ENCODE data around the gene KDM1A.
A peak's percentile ranks its signal among the peaks of the same experiment; 100 is the strongest.
"Not testable (repeated sequence)": the region's sequence is repeated elsewhere in the genome, so short reads cannot be mapped to it uniquely, and the experiment has no call there.

KDM1A gene

DNA sequence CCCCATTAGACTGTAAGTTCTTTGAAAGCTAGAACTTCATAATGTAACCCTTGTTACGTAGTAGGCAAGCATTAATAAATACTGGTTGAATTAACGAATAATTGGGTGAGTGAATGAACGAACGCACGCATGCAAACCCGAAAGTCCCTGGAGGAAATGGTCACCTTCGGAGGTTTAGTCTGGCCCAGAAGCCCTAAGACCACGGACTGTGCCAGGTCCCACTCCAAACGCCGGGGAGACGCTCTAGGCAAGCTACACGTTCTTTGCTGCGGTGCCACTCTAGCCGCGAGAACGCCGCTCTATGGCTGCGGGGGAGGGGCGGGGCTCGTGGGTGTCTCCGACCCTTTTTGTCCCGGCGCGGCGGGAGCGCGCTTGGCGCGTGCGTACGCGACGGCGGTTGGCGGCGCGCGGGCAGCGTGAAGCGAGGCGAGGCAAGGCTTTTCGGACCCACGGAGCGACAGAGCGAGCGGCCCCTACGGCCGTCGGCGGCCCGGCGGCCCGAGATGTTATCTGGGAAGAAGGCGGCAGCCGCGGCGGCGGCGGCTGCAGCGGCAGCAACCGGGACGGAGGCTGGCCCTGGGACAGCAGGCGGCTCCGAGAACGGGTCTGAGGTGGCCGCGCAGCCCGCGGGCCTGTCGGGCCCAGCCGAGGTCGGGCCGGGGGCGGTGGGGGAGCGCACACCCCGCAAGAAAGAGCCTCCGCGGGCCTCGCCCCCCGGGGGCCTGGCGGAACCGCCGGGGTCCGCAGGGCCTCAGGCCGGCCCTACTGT is at the start of gene KDM1A:
KDM1A (plus strand) TSS at position 375 of the 769 bp plus-strand sequence; CDS start at position 504, 129 bp downstream.
- peak; percentile 96 for DNase-seq

DNA sequence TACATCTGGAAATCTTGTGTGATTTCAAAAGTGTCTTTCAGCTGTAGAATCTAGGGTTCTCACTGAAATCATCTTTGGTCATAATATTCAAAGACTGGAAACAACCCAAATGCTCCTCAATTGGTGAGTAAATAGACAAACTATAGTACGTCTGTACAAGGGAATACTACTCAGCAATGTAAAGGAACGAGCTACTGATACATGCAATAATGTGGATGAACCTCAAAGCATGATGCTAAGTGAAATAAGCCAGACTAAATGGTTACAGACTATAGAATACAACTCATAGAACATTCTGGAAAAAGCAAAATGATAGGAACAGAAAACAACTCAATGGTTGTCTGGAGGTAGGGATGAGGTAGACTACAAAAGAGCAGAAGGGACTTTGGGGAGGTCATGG is 49.2 kb upstream of the KDM1A start:
- DNase-seq: no peak

DNA sequence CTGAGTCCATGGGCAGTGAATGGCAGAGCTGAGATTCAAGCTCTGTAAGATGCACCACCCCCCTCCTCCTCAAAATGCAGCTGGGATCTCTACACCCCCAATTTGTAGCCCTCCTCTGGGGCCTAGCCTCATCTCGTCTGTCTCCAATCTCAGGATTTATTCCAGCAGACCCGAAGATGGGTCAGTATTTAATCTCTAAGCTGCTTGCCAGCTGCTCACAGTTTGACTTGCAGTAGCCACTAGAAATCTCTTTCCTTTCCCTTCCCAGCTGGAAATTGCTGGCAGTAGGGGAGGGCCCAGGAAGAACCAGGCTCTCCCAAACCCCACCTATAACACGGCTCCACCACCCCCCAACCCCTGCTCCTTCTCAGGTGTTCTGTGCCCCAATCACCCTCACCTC is 48.1 kb upstream of the KDM1A start:
- DNase-seq: no peak

DNA sequence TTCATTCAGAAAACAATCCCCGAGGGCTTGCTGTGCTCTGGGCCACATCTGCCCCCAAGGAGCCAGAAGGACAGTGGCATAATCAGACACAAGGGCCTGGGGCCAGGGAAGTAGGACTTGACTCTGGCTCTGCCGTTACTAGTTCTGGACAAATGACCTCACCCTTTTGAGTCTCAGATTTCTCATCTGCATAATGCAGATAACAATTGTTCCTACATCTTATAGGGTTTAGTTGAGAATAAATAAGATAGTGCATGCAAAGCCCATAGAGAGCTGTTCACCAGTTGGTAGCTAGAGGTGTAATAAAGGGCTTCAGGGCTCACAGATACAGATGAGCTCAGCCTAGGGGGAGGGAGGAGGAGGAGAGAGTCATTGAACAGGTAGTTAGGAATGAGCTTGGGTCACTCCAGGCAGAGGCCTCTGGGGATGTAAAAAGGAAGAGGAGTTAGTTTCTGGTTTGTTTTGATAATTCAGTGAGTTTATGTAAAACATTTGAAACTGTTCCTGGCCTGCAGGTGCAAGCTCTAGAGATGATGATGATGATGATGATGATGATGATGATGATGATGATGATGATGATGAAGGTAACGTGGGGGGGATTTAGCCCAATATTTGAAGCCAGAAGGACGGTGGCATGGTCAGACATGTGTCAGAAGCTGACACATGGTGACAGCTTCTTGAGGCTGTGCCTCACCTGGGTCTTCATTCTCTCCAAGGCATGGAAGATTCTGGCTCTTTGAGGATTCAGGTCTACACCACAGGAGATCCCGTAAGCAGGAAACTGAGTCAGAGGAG is 47.5 kb upstream of the KDM1A start:
- no peak for DNase-seq

DNA sequence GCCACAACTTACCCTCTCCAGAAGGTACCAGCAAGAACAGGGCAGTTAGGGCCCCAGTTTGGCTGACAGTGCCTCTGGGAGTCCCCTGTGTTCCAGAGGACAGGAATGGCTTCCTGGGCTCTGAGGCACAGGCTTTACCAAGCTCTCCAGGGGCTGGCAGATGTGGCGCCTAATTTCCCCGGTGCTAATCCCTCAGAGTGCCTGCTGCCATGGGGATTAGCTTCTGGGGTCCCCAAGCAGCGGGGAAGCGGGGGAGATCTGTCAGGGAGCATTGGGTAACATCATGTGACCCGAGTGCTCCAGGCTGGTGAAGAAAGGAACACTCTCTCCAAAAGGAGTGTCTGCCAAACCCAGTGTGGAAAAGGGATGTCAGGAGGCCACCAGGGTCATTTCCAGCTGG is 46.5 kb upstream of the KDM1A start, which contains the start of gene LACTBL1:
LACTBL1 (minus strand) TSS at position 107 of the 400 bp plus-strand sequence. CDS start 550 bp downstream, outside the sequence.
- no peak for DNase-seq

DNA sequence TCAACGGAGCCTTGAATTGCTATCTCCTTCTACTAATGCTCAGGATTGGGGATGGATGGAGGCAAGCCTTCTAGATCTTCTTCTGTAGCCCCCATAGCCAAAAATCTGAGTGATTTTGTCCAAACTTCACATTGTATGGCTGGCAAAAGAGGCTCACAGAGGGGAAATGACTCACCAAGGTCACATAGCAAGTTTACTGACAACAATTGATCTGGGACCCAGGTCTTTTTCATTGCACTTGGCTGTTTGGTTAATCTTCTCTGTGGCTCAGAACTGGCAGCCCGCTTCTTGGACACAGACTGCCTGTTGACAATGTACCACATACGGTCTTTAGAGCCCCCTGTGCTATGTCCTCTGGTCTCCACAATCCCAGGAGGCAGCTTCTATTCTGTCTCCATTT is 43.6 kb upstream of the KDM1A start:
- DNase-seq: no peak

DNA sequence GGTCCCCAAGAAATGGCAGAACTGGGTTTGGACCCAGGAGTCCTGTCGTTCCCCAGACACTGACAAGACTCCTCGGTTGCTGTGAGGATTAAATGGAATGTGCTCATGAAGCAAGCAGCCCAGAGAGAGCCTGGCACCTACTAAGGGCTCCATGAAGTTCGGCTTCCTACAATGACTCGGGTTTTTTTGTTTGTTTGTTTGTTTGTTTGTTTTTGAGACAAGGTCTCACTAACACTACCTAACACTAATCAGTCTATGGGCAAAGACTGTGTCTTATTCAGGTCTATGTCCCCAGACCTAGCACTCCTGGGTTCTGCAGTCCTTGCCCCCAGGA is 43.2 kb upstream of the KDM1A start:
- no peak for DNase-seq

DNA sequence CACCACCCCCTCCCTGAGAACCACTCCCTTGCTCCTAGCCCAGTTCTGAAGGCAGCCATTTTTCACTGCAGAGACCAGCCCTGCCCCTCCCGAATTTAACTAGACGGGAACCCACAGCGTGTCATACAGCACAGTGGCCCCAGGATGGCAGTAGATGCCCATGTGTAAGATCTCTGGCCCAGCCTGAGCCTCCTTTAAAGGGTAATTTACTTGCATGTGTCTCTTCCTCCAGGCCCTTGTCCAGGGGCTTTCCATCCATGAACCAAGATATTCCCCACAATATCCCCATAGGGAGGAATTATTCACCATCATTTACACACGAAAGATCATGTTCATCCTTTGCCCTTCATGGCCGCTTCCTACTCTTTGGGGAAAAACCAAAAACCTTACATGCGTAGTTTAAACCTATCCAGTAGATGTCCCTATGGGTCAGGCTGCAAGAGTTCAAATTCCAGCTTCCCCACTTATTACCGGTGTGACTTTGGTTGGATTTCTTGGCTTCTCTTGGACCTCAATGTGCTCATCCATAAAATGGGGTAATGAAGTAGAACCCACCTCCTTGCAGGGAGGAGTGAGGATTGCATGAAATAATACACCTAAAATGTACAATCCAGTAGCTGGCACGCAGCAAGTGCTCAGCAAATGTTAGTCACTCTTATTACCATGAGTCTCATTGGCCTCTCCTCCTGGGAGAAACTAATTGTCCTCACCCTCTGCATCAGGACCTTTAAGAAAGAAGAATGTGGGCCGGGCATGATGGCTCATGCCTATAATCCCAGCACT is 42.6 kb upstream of the KDM1A start:
- peak; percentile 49 for DNase-seq

DNA sequence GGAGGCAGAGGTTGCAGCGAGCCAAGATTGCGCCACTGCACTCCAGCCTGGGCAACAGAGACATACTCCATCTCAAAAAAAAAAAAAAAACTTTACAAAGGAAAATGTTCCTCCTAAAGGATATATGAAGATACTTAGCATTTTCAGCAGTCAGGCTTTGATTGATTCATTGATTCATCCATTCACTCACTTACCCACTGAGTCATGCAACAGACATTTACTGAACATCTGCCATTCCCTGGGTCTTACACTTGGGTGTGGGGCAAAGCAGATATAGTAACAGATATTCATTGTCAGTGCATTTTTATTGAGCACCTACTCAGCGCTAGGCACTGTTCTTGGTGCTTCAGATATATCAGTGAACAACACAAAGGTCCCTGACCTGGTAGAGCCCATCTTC is 41.0 kb upstream of the KDM1A start:
- no peak for DNase-seq

DNA sequence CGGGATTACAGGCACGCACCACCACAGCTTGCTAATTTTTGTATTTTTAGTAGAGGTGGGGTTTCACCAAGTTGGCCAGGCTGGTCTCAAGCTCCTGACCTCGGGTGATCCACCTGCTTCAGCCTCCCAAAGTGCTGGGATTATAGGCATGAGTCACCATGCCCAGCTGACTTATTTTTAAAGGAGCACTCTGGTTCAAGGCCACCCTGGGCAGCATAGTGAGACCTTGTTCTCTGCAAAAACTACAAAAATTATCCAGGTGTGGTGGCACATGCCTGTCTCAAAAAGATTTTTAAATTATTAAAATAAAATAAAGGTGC is 38.8 kb upstream of the KDM1A start:
- DNase-seq: not testable (repeated sequence)

DNA sequence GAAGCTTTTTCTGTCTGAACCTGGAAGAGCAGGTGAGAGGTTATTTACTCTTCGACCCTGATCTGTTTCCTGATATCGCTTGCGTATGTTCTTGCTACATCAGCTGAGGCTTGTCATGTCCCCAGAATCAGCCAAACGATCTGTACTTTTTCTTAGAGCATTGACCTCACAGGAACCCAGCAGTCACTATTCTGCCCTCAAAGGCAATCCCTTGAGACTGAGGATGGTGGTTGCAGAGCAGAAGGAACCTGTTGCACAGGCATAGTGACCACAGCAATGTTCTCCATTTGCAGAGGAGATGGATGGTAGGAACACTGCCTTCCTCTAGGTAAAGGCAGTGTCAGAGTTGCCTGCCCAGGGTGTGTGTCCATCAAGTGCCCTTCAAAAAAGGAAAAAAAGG is 35.3 kb upstream of the KDM1A start:
- no peak for DNase-seq

DNA sequence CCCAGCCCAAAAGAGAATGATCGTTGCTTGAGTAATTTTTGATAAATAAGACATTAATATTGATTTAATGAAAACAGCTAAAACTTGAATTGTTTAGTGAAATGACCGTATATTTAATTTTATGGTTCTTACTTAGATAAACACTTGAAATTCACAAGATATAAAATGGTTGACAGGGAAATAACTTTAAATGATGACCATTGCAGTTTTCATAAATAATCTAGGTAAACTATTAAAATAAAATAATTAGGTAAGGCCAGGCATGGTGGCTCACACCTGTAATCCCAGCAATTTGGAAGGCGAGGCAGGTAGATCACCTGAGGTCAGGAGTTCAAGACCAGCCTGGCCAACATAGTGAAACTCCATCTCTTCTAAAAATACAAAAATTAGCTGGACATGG is 26.9 kb upstream of the KDM1A start:
- DNase-seq: not testable (repeated sequence)

DNA sequence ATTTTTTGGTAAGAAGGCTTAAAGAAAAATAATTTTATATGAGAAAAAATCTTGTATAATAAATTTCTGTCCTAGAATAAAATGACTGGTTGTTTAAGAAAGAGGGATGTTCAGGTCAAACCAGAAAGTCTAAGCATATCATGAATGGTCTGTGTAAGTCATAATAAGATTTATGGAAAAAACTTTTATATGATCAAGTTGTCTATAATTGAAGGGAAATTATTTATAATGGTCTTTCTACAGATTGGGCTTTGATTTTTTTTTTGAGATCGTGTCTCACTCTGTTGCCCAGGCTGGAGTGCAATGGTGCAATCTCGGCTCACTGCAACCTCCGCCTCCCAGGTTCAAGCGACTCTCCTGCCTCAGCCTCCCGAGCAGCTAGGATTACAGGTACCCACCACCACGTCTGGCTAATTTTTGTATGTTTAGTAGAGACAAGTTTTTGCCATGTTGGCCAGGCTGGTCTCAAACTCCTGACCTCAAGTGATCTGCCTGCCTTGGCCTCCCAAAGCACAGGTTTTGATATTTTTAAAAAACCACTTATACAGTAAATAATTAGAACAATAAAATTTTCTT is 26.0 kb upstream of the KDM1A start:
- DNase-seq: not testable (repeated sequence)

DNA sequence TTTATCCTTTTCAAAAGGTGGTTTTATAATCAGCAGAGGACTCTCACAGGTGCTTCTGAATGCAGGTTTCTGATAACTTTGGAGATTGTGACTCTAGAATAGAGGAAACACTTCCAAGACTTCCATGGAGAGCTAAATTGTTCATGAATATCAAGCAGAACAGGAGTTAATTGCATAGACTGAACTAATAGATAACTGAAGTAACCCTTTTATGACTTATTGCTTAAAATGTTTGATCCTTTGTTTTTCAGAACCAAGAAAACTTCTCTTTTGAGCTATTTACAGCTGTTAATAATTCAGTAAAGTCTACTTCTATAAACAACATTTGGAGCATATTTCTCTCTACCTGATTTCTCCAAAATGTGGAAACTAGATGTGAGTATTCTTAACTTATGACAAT is 23.5 kb upstream of the KDM1A start:
- DNase-seq: no peak

DNA sequence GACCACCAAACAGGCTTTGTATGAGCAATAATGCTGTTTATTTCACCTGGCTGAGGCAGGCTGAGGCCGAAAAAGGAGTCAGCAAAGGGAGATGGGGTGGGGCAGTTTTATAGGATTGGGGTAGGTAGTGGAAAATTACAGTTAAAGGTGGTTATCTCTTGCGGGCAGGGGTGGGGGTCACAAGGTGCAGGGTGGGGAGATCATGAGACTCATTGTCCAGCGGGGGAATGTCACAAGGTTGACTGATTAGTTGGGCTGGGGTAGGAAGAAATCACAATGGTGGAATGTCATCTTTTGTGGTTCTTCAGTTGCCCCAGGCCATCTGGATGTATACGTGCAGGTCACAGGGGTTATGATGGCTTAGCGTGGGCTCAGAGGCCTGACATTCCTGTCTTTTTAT is 21.7 kb upstream of the KDM1A start:
- not testable (repeated sequence) for DNase-seq

DNA sequence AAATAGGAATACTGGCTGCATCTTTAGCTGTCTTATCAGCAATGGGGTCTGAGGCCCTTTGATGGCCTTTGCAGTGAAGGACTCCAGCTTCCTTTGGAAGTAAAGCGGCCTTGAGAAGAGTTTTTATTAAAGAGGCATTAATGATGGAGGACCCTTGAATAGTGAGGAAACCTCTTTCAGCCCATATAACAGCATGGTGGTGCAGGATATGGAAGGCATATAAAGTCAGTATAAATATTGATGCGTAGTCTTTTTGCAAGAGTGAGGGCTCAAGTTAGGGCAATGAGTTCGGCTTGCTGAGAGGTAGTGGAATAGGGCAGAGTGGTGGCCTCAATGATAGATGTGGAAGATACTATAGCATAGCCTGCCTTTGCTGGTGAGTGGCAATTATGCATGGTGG is 19.1 kb upstream of the KDM1A start:
- DNase-seq: not testable (repeated sequence)

DNA sequence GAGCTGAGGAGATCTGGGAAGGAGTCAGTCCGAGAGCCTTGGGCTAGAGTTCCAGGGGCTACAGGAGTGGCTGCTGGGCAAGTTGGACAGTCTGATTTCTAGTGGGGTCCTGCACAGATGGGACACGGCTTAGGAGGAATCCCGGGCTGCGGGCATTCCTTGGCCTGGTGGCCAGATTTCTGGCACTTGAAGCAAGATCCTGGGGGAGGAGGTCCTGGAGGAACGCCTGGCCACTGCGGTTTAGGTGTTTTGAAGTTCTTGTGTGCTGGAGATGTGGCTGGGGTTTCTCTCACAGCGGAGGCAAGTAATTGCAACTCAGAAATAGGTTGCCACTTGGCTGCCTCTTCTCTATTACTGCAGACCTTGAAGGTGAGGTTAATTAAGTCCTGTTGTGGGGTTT is 17.1 kb upstream of the KDM1A start:
- not testable (repeated sequence) for DNase-seq

DNA sequence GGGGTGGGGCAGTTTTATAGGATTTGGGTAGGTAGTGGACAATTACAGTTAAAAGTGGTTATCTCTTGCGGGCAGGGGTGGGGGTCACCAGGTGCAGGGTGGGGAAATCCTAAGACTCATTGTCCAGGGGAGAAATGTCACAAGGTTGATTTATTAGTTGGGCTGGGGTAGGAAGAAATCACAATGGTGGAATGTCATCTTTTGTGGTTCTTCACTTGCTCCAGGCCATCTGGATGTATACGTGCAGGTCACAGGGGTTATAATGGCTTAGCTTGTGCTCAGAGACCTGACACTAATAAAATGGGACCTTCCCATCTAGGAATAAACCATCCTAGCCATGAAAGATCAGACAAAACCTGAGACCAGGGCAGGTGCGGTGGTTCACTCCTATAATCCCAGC is 15.2 kb upstream of the KDM1A start:
- DNase-seq: no peak

DNA sequence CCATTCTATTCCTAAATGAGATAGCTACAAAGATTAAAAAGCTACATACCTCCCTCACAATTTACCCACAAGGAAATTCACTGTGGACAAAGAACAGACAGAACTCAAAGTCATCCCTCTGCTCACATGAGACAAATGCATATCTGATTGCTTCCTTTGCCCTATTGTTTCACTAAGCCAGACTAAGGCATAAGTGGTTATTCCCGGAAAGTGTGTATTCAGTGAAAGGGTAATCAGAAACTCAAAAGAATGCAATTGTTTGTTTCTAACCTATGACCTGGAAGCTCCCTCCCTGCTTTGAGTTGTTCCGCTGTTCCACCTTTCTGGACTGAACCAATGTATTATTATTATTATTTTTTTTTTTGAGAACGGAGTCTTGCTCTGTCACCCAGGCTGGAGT is 14.5 kb upstream of the KDM1A start:
- not testable (repeated sequence) for DNase-seq

DNA sequence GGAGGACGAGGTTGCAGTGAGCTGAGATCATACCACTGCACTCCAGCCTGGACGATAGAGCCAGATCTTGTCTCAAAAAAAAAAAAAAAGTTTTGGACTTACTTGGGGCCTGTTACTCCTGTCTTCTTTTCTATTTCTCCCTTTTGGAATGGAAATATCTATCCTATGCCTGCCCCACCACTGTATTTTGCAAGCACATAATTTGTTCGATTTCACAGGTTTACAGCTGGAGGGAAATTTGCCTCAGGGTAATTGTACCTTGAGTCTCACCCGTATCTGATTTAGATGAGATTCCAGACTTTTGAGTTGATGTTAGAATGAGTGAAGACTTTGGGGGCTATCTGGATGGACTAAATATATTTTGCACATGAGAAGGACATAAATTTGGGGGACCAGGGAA is 12.2 kb upstream of the KDM1A start:
- no peak for DNase-seq

DNA sequence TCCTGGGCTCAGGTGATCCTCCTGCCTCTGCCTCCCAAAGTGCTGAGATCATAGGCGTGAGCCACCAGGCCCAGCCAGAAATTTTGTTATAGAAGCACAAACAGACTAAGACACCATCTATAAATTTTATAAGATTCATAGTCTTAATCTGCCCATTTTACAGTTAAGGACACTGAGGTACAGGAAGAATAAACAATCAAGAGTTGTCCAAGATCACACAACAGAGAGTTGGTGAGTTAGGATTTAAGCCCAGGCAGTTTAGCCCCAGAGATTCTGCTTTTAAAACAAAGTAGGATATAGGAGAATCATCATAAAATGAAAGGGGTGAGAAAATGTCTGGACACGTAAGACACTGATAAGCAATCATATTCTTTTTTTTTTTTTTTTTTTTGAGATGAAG is 10.4 kb upstream of the KDM1A start:
- no peak for DNase-seq

DNA sequence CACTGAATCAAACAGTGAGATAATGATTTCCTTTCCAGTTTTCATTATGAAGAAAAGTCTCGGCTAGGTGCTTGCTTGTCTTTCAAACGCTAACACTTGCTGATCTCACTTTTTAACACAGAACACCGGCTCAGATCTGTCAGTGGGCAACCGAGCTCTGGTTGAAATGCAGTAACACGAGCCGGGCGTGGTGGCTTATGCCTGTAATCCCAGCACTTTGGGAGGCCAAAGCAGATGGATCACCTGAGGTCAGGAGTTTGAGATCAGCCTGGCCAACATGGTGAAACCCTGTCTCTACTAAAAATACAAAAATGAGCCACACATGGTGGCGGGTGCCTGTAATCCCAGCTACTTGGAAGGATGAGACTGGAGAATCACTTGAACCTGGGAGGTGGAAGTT is 9.2 kb upstream of the KDM1A start:
- DNase-seq: not testable (repeated sequence)

DNA sequence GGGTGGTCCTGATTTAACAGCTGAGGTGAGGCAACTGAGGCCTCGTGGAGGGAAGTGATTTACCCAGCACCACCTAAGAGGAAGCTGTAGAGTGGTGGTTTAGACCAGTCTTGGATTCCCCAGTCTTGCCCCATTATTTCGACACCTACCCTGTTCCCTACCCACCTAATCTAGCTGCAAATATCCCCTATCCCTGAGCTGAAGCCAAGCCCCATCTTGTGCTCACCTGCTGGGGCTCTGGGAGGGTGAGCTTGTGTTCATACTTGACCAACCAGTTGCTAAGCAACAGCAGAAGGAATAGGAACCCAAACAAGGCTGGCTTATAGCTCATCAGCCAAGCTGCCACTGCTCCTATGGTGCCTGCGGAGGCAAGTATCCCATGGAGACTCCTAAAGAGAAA is 5.6 kb upstream of the KDM1A start:
- DNase-seq: no peak

All from CD4-positive, alpha-beta T cell treated with Interleukin-15 for 1 hour (primary cell).